Measurements from ENCODE around the gene XRCC4. TPM values are rescaled to one million over a fixed set of nuclear protein-coding genes. Genes with fewer than 3 reads are reported as not detected.

Gene XRCC4
- total and polyA plus RNA-seq, 2 of the 8 experiments (the other 6 are each of a cell fraction or from before 2014, with no cell fraction given), result 3.0 to 8.3 TPM

- TF ChIP-seq, protein P1, sequence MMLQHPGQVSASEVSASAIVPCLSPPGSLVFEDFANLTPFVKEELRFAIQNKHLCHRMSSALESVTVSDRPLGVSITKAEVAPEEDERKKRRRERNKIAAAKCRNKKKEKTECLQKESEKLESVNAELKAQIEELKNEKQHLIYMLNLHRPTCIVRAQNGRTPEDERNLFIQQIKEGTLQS (IDR thresholded peaks at IDR 0.05; ENCODE audit: insufficient read depth, low read depth, low read length), result no peak
- TF ChIP-seq SP4 (IDR thresholded peaks at IDR 0.05; ENCODE audit: low read length), result no peak
- TF ChIP-seq CBX8 (IDR thresholded peaks at IDR 0.05; ENCODE audit: borderline replicate concordance, low read depth, low read length), result no peak
- TF ChIP-seq, protein P2, sequence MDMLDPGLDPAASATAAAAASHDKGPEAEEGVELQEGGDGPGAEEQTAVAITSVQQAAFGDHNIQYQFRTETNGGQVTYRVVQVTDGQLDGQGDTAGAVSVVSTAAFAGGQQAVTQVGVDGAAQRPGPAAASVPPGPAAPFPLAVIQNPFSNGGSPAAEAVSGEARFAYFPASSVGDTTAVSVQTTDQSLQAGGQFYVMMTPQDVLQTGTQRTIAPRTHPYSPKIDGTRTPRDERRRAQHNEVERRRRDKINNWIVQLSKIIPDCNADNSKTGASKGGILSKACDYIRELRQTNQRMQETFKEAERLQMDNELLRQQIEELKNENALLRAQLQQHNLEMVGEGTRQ (IDR thresholded peaks at IDR 0.05; ENCODE audit: low read length), result no peak
- TF ChIP-seq SIN3A (conservative IDR thresholded peaks at IDR 0.05 in 1 of 2, IDR thresholded peaks at IDR 0.05 in 1 of 2; ENCODE audit: low read depth in 1 of 2, low read length in 2 of 2), result no peak
Observed at GRCh38 chr5:83095957-83096539, 18.7 kb downstream of the XRCC4 start (continued).
